ENCODE measurements around the gene HDAC1.
"Not testable (repeated sequence)": the region's sequence is repeated elsewhere in the genome, so short reads cannot be mapped to it uniquely, and the experiment has no call there.

The HDAC1 gene

DNA sequence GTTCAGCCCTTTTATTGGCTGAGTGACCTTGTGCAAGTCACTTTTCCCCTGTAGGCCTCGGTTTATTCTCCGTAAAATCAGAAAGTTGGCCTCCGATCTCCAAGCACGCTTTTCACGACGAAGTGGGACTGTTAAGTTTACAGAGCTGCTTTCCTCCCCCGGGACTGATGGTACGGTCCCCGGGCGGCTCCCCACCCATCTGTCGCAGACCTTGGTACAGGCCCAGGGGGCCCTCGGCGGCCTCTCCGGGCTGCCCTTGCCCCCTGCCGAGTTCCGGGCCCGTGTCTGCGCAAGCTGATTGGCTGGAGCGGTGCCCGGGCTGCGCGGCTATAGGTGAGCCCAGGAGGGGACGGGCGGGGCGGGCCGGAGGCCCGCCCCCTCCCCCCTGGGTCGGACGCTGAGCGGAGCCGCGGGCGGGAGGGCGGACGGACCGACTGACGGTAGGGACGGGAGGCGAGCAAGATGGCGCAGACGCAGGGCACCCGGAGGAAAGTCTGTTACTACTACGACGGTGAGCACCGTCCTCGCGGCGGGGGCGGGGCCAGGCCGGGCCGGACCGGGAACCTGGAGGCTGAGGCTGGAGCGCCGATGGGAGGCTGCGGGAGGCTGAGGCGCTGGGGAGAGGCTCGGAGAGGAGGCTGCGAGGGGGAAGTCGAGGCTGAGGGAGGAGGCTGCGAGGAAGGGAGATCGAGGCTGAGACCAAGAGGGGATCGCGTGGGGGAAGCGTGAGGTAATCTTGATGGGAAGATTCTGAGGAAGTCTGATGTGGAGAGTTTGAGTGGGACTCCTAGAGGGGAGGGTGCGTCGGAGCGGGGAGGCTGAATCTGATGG, at the start of gene HDAC1:
HDAC1 (plus strand) TSS at position 376 of the 831 bp plus-strand sequence; CDS start at position 463, 87 bp downstream.
- Mint-ChIP-seq H3K27ac (peak within 1 kb of the TSS; percentile 94), H3K4me3 (peak within 1 kb of the TSS; percentile 97), H3K9me3 (no peaks in the 10 kb centered on the region), H3K36me3 (ENCODE audit: low read depth) (peaks cover 25% of the 10 kb centered on the region), H3K27me3 (ENCODE audit: low read depth) (no peaks in the 10 kb centered on the region), H3K4me1 (ENCODE audit: low read depth) (peaks cover 33% of the 10 kb centered on the region)

DNA sequence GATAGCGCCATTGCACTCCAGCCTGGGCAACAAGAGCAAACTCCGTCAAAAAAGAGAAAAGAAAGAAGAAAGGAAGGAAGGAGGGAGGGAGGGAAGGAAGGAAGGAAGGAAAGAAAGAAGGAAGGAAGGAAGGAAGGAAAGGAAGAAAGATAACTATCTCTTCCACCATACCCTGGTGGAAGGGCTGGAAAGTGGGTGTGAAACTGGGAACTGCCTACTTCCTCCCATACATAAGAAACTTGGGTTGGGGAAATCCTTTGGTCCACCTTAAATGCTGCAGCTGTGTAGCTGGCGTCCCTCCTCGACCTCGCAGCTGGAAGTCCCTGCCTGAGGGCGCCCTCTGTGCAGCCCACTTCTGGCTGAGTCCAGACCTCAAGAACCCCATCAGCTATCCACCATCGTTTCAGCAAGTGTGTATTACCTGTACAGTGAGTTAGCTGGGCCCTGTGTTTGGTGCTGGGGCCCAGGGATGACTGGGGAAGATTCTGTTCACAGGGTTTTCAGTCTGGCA, 49.5 kb upstream of the HDAC1 start:
- Mint-ChIP-seq H3K9me3 (no peaks in the 10 kb centered on the region), H3K27ac (peak overlapping the region; percentile 14), H3K4me3 (no peak overlapping the region), H3K27me3 (ENCODE audit: low read depth) (no peaks in the 10 kb centered on the region), H3K36me3 (ENCODE audit: low read depth) (no peaks in the 10 kb centered on the region), H3K4me1 (ENCODE audit: low read depth) (peaks cover 12% of the 10 kb centered on the region)

DNA sequence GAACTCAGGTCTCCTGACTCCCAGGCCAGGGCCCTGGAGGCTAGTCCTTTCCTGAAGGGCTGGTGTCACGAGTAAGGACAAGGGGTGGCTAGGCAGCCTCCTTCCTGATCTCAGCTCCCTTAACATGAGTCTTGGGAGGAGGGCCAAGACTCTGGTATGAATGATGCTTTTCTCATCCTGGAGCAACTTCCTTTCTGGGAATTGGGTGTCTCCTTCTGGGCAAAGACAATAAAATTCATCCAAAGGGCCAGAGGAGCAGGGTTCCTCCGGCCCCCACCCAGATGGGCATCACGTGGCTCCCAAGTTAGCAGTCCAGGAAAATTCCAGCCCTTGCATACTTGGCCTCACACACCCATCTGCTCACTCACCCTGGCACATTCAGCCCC, 45.0 kb upstream of the HDAC1 start, which contains the start of gene FAM167B:
FAM167B (plus strand) TSS at position 335 of the 386 bp plus-strand sequence. CDS start 200 bp downstream, outside the sequence.
- Mint-ChIP-seq H3K4me1 (ENCODE audit: low read depth) (peaks cover 36% of the 10 kb centered on the region), H3K27ac (peak within 1 kb of the TSS; percentile 97), H3K9me3 (no peaks in the 10 kb centered on the region), H3K36me3 (ENCODE audit: low read depth) (peaks cover 4% of the 10 kb centered on the region), H3K27me3 (ENCODE audit: low read depth) (no peaks in the 10 kb centered on the region), H3K4me3 (peak within 1 kb of the TSS; percentile 80)

DNA sequence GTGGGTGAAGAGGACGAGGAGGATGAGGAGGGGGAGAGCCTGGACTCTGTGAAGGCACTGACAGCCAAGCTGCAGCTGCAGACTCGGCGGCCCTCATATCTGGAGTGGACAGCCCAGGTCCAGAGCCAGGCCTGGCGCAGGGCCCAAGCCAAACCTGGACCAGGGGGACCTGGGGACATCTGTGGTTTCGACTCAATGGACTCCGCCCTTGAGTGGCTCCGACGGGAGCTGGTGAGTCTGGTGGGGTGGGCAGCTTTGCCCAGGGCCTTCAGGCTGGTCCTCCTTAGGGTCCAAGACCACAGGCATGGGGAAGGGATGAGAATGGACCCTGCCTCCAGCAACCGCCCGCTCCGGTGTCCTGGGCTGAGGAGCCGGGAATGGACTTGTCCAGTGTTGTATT, 44.4 kb upstream of the HDAC1 start:
- Mint-ChIP-seq H3K4me1 (ENCODE audit: low read depth) (peaks cover 37% of the 10 kb centered on the region), H3K36me3 (ENCODE audit: low read depth) (peaks cover 8% of the 10 kb centered on the region), H3K27me3 (ENCODE audit: low read depth) (no peaks in the 10 kb centered on the region), H3K27ac (peak overlapping the region; percentile 97), H3K4me3 (no peak overlapping the region), H3K9me3 (no peaks in the 10 kb centered on the region)

DNA sequence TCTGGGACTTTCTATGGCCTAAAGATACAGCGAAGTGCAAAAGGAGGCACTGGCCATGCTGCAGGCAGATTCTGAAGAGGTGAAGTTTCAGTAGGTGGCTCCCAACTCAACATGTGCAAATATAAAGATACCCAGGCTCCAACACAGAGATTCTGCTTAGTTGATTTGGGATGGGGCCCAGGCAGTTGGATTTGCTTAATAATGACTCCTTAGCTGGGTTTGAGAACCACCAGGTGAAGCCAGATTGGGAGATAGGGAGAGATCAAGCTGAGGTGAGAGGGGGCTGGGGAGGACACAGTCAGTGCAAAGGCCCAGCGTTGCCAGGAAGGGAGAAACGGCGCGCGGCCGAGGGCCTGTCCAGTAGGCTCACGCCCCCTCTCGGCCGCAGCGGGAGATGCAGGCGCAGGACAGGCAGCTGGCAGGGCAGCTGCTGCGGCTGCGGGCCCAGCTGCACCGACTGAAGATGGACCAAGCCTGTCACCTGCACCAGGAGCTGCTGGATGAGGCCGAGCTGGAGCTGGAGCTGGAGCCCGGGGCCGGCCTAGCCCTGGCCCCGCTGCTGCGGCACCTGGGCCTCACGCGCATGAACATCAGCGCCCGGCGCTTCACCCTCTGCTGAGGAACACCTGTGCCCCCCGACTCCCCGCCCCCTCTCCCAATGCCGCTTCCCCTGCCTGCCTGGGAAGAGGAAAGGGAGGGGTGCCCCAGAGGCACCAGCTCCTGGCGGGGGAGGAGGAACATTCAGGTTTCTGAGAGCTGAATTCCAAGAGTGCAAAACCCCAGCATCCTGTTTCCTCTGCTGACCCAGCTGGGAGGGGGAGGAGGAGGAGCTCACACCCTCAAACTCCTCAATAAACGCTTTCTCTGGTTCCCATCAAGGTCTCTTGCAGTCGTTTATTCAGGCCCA, 43.6 kb upstream of the HDAC1 start:
- Mint-ChIP-seq H3K9me3 (no peaks in the 10 kb centered on the region), H3K36me3 (ENCODE audit: low read depth) (peaks cover 15% of the 10 kb centered on the region), H3K4me1 (ENCODE audit: low read depth) (peaks cover 40% of the 10 kb centered on the region), H3K27me3 (ENCODE audit: low read depth) (no peaks in the 10 kb centered on the region), H3K4me3 (peak overlapping the region; percentile 99), H3K27ac (peak overlapping the region; percentile 98)

DNA sequence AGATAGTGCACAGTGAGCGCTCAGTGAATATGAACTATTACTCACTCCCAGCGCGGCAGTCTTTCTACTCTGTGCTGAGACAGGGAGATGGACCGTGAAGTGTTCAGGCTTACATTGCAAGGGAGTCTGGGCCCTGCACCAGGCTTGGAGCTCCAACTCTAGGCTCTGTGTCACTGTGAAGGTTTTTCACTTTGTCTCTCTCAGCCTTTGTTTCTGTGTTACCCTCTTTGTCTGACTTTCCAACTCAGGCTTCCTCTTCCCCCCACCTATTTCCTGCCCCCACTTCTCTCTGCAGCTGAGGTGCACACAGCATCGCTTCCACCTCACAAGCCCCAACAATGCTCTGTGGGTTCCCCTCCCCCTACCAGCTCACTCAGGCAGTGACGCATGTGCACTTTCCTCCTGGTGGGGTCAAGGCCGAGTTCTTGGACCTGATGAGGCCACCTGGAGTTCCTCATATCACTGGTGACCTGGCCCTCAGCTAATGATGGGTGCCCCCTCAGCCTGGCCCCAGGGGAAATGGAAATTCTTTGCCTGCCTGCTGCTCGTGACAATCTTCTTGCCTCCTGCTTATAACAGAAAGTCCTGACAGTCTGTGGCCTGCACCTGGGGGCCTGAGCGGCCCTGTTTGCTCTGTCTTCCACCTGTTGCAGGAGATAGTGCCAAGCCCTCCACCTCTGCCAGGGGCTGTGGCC, 41.9 kb upstream of the HDAC1 start:
- H3K4me3 Mint-ChIP-seq, result peak overlapping the region; percentile 99
- peaks cover 49% of the 10 kb centered on the region for H3K4me1 Mint-ChIP-seq (ENCODE audit: low read depth)
- H3K9me3 Mint-ChIP-seq, result no peaks in the 10 kb centered on the region
- peaks cover 21% of the 10 kb centered on the region for H3K36me3 Mint-ChIP-seq (ENCODE audit: low read depth)
- no peaks in the 10 kb centered on the region for H3K27me3 Mint-ChIP-seq (ENCODE audit: low read depth)
- H3K27ac Mint-ChIP-seq, result peak overlapping the region; percentile 98

DNA sequence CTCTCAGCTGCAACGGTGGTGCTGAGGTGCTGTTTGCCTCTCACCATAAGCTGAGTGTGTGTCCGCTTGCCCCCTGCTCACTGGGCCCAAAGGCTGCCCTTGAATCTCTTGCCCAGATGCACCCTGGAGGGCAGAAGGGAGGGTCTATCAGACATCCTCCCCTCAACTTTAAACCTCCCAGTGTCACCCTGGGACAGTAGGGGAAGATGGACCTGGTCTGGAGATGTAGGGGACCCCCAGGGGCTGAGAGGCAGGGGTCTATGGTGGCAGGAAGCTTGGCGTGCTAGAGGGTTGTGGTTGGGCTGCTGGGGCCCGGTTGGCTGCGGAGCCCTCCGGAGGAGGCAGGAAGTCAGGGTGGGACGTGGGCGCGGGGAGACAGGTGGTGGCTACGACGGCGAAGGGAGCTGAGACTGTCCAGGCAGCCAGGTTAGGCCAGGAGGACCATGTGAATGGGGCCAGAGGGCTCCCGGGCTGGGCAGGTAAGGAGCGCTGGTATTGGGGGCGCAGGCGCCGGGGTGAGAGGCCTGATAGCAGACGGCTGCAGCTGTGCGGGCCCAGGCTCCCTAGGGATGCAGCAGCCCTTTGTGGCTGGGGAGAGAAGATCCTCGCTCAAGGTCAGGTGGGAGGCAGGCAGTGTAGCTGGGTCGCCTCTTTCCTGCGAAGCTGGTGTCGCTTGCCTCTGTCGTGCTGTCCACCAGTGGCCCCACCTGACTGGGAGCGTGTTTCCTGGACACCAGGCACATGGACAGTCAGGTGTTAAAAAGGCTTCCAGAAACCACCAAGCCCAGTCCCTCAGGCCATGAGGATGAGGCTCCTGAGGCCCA, 40.8 kb upstream of the HDAC1 start, which contains the start of gene LCK:
LCK (plus strand) TSS at position 373 of the 824 bp plus-strand sequence. CDS start 23,065 bp downstream, outside the sequence.
- peaks cover 54% of the 10 kb centered on the region for H3K4me1 Mint-ChIP-seq (ENCODE audit: low read depth)
- H3K27ac Mint-ChIP-seq, result peak within 1 kb of the TSS; percentile 98
- peak within 1 kb of the TSS; percentile 99 for H3K4me3 Mint-ChIP-seq
- no peaks in the 10 kb centered on the region for H3K27me3 Mint-ChIP-seq (ENCODE audit: low read depth)
- H3K36me3 Mint-ChIP-seq (ENCODE audit: low read depth), result peaks cover 26% of the 10 kb centered on the region
- no peaks in the 10 kb centered on the region for H3K9me3 Mint-ChIP-seq

DNA sequence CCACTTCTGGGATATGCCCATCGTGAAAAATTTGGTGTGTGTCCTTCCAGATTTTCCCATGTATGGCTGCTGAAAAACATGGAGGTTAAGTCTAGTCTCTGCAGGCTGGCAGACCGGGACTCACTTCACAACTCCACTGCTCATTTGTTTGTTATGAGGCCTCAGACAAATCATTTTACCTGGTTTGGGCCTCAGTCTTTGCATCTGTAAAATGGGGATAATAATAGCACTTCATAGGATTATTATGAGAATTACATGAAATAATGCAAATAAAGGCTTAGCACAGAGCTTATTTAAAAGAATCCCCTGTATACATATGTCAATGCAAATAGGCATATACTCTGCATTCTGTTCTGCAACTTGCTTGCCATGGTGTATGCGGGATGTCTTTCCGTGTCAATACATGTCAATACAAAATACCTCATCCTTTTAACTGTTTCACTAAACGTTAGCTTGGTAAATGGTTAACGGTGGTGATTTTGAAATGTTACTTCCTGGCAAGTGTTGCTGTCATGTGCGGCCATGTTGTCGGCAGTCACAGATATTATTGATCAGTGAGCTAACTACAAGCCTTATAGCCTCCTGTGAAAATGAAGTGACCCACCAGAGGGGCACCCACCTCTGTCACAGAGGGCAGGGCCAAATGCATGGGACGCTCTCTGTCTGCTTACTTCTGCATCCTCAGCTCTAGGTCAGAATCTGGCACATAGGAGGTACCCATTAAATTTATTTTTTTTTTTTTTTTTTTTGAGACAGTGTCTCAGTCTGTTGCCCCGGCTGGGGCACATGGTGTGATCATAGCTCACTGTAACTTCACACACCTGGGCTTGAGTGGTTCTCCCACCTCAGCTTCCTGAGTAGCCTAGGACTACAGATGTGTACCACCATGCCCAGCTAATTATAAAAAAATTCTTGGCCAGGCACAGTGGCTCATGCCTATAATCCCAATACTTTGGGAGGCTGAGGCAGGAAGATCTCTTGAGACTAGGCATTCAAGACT, 36.5 kb upstream of the HDAC1 start:
- peaks cover 41% of the 10 kb centered on the region for H3K4me1 Mint-ChIP-seq (ENCODE audit: low read depth)
- H3K36me3 Mint-ChIP-seq (ENCODE audit: low read depth), result peaks cover 41% of the 10 kb centered on the region

DNA sequence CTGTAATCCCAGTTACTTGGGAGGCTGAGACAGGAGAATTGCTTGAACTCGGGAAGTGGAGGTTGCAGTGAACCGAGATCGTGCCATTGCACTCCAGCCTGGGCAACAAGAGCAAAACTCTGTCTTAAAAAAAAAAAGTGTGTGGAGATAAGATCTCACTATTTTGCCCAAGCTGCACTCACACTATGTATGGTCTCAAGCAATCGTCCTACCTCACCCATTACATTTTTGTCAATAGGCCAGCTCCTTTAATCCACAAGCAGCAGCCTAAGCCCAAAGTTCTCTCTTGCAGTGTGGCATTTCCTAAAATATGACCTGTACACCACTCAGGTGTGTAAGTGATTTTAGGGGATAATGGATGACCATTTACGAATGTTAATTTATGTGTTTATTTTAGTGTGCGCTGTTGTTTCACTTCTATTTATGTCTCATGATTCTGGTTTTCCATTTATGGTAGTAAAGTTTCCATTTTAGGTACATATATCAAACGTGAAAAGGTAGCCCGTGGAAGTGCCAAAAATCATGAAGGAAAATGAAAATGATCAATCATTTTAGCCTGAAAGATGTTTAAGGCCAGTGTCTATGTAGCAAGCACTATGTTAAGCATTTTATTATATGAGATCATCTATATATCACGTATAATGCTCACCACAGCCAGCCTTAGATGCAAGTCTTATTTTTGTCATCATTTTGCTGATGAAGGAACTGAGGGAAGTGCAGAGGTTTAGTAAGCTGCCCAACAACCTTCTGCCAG, 35.2 kb upstream of the HDAC1 start:
- H3K27me3 Mint-ChIP-seq (ENCODE audit: low read depth), result no peaks in the 10 kb centered on the region
- peaks cover 38% of the 10 kb centered on the region for H3K4me1 Mint-ChIP-seq (ENCODE audit: low read depth)
- H3K9me3 Mint-ChIP-seq, result no peaks in the 10 kb centered on the region
- peak overlapping the region; percentile 86 for H3K4me3 Mint-ChIP-seq
- H3K27ac Mint-ChIP-seq, result peak overlapping the region; percentile 95
- peaks cover 44% of the 10 kb centered on the region for H3K36me3 Mint-ChIP-seq (ENCODE audit: low read depth)

More for the DNA sequence above, 36.5 kb upstream of the HDAC1 start:
- Mint-ChIP-seq H3K4me3 (peak overlapping the region; percentile 85), H3K27ac (peak overlapping the region; percentile 86), H3K27me3 (ENCODE audit: low read depth) (no peaks in the 10 kb centered on the region), H3K9me3 (no peaks in the 10 kb centered on the region)

DNA sequence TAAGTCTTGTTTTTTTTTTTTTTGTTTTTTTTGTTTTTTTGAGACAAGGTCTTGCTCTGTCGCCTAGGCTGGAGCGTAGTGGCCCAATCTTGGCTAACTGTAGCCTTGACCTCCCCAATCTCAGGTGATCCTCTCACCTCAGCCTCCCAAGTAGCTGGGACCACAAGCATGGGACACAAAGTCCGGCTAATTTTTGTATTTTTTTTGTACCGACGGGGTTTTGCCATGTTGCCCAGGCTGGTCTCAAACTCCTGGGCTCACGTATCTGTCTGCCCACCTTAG, 34.7 kb upstream of the HDAC1 start:
- H3K4me1 Mint-ChIP-seq (ENCODE audit: low read depth), result peaks cover 35% of the 10 kb centered on the region
- H3K27ac Mint-ChIP-seq, result peak overlapping the region; percentile 95
- H3K36me3 Mint-ChIP-seq (ENCODE audit: low read depth), result peaks cover 40% of the 10 kb centered on the region
- H3K9me3 Mint-ChIP-seq, result no peaks in the 10 kb centered on the region
- no peaks in the 10 kb centered on the region for H3K27me3 Mint-ChIP-seq (ENCODE audit: low read depth)
- peak overlapping the region; percentile 86 for H3K4me3 Mint-ChIP-seq

DNA sequence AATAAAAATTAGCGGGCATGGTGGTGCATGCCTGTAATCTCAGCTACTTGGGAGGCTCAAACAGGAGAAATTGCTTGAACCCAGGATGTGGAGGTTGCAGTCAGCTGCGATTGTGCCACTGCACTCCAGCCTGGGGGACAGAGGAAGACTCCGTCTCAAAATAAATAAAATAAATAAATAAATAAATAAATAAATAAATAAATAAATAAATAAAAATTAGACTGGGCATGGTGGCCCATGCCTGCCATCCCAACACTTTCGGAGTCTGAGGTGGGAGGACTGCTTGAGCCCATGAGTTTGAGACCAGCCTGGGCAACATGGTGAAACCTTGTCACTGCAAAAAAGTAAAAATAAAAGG, 28.7 kb upstream of the HDAC1 start:
- H3K27me3 Mint-ChIP-seq (ENCODE audit: low read depth); H3K27ac Mint-ChIP-seq; H3K4me3 Mint-ChIP-seq; H3K9me3 Mint-ChIP-seq: not testable (repeated sequence)
- Mint-ChIP-seq H3K36me3 (ENCODE audit: low read depth) (peaks cover 22% of the 10 kb centered on the region), H3K4me1 (ENCODE audit: low read depth) (peaks cover 37% of the 10 kb centered on the region)

DNA sequence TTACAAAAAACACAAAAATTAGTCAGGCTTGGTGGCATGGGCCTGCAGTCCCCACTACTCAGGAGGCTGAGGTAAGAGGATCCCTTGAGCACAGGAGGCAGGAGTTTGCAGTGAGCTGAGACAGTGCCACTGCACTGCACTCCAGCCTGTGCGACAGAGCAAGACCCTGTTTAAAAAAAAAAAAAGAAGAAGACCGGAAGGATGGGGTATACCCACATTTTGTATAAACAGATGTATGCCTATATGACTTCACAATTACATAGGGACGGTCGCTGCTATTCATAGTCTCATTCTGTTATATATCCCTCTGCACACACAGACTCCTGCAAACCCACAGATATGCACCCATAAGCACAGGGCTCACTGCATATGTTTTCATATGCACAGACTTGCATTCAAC, 28.1 kb upstream of the HDAC1 start:
- no peaks in the 10 kb centered on the region for H3K9me3 Mint-ChIP-seq
- no peaks in the 10 kb centered on the region for H3K27me3 Mint-ChIP-seq (ENCODE audit: low read depth)
- peak overlapping the region; percentile 88 for H3K27ac Mint-ChIP-seq
- peaks cover 37% of the 10 kb centered on the region for H3K4me1 Mint-ChIP-seq (ENCODE audit: low read depth)
- H3K36me3 Mint-ChIP-seq (ENCODE audit: low read depth), result peaks cover 22% of the 10 kb centered on the region
- H3K4me3 Mint-ChIP-seq, result peak overlapping the region; percentile 73

Data from T-helper 1 cell treated with Interleukin-12 subunit alpha and Interleukin-12 subunit beta and Interleukin-4 antibody, amounts not matched to agents 30 μg/mL and 1 μg/mL, for 36 hours (primary cell).